Measurements from ENCODE around the gene AGO3. TPM values are rescaled to one million over a fixed set of nuclear protein-coding genes. Genes with fewer than 3 reads are reported as not detected.

The AGO3 gene
- total and polyA plus RNA-seq, 2 donors (not counting 3 experiments of a cell fraction or from before 2014, with no cell fraction given): 10.4 to 21.1 TPM

DNA sequence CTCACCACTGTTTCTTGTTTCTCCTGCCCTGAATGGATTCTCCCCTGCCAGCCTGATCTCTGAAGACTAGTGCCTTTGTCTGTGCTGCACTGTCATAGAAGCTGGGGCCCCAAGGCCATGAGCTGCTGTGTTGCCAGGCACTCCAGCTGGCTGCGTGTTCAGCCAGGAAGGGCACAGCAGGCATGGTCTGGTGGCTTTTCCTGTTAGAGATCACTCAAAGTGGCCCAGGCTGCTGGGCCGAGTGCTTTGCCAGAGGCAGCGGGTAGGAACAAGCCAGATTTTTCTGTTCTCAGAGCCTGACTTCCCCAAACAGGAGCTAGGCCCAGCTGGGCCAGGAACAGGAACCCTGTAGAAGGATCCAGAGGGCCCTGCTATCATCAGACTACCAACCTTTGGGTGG, 163.0 kb downstream of the AGO3 start:
- Histone ChIP-seq H3K9me1 (replicated peaks; ENCODE audit: control insufficient read depth, extremely low read depth, insufficient read depth, low read length) (no peaks in the 10 kb centered on the region), H3K27me3 (ENCODE audit: control insufficient read depth in 2 of 2, insufficient read depth in 2 of 2, low read length in 2 of 2) (no peaks in the 10 kb centered on the region), H3K4me3 (replicated peaks in 1 of 3; ENCODE audit: insufficient read depth in 1 of 3, low read depth in 1 of 3, low read length in 3 of 3) (no peak overlapping the region), H3K4me1 (ENCODE audit: control insufficient read depth, extremely low read depth, insufficient read depth, low read length) (peaks cover 5% of the 10 kb centered on the region), H3K9me3 (replicated peaks; ENCODE audit: control insufficient read depth, insufficient read depth, low read length) (no peaks in the 10 kb centered on the region), H4K20me1 (replicated peaks; ENCODE audit: control insufficient read depth, extremely low read depth, insufficient read depth, low read length) (no peaks in the 10 kb centered on the region), H3K27ac (ENCODE audit: insufficient read depth, low read depth, low read length) (no peak overlapping the region), H3K9ac (replicated peaks; ENCODE audit: extremely low read depth, insufficient read depth, low read length) (no peak overlapping the region), H3K79me2 (ENCODE audit: control insufficient read depth, insufficient read depth, low read length) (peaks cover 22% of the 10 kb centered on the region), H3K36me3 (ENCODE audit: control insufficient read depth in 2 of 2, extremely low read depth in 1 of 2, insufficient read depth in 2 of 2, low read length in 2 of 2) (peaks cover 16 to 38% of the 10 kb centered on the region in 2 experiments), H3K4me2 (ENCODE audit: insufficient read depth, low read length) (no peak overlapping the region), H2AFZ (ENCODE audit: low read depth, low read length) (no peak overlapping the region)
- dilution Hi-C loops (cut with MboI; ENCODE audit: extremely low pct_ligation_motif_present, low sequenced_read_pairs) (no loop called here), intact Hi-C loops (cut with micrococcal nuclease) (no loop called here)
- TF ChIP-seq JUN (IDR thresholded peaks at IDR 0.05; ENCODE audit: borderline replicate concordance, insufficient read depth, insufficient read length, low read depth): no peak
- no peak for TF ChIP-seq POLR2AphosphoS5 (IDR thresholded peaks at IDR 0.05; ENCODE audit: insufficient read depth, low read depth, low read length)
- BruUV-seq (replicated peaks): no TSS peak
- no peak for FAIRE-seq
- ChIA-PET POLR2A (no interaction called here), CTCF (interaction anchor here (1.5 to 13.8 kb wide), 4 partner anchors 40 to 192 kb away, joined by 5 to 233 read pairs (median 5); partner anchors contain the start of gene TRAPPC3)
- no peak for DNase-seq (ENCODE audit: low read depth, low spot score)

DNA sequence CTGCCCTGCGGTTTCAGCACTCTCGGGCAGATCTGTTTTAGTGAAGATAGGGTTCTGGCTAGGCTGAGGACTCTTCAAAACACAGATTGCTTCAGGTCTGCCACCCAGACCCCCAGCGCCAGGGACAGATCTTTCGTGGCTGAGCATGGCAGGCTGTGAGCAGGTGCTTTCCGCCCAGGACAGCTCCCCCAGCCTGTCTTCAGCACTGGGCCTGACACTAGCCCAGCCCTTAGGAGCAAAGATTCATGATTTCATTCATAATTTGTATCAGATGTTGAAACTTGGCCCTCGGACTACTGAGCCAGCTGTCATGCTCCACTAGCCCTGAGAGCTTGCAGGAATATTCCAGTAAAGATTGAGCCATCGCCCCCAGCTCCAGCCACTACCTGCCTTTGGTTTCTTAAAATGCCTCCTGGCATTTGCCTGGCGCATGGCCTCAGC, 163.7 kb downstream of the AGO3 start:
- Histone ChIP-seq H3K9ac (replicated peaks; ENCODE audit: extremely low read depth, insufficient read depth, low read length) (no peak overlapping the region), H3K4me2 (ENCODE audit: insufficient read depth, low read length) (no peak overlapping the region), H4K20me1 (replicated peaks; ENCODE audit: control insufficient read depth, extremely low read depth, insufficient read depth, low read length) (no peaks in the 10 kb centered on the region), H3K9me3 (replicated peaks; ENCODE audit: control insufficient read depth, insufficient read depth, low read length) (no peaks in the 10 kb centered on the region), H3K27me3 (ENCODE audit: control insufficient read depth in 2 of 2, insufficient read depth in 2 of 2, low read length in 2 of 2) (no peaks in the 10 kb centered on the region), H3K4me1 (ENCODE audit: control insufficient read depth, extremely low read depth, insufficient read depth, low read length) (peaks cover 4% of the 10 kb centered on the region), H3K4me3 (replicated peaks in 1 of 3; ENCODE audit: insufficient read depth in 1 of 3, low read depth in 1 of 3, low read length in 3 of 3) (no peak overlapping the region), H3K36me3 (ENCODE audit: control insufficient read depth in 2 of 2, extremely low read depth in 1 of 2, insufficient read depth in 2 of 2, low read length in 2 of 2) (peaks cover 16 to 38% of the 10 kb centered on the region in 2 experiments), H3K9me1 (replicated peaks; ENCODE audit: control insufficient read depth, extremely low read depth, insufficient read depth, low read length) (no peaks in the 10 kb centered on the region), H3K27ac (ENCODE audit: insufficient read depth, low read depth, low read length) (no peak overlapping the region), H2AFZ (ENCODE audit: low read depth, low read length) (no peak overlapping the region), H3K79me2 (ENCODE audit: control insufficient read depth, insufficient read depth, low read length) (peaks cover 15% of the 10 kb centered on the region)
- DNase-seq (ENCODE audit: low read depth, low spot score): no peak
- dilution Hi-C loops (cut with MboI; ENCODE audit: extremely low pct_ligation_motif_present, low sequenced_read_pairs): no loop called here
- ChIA-PET POLR2A (no interaction called here), CTCF (interaction anchor here (1.6 to 13.8 kb wide), 3 partner anchors 40 to 191 kb away, joined by 5 to 233 read pairs (median 5); partner anchors contain the start of gene TRAPPC3)
- TF ChIP-seq MYC (IDR thresholded peaks at IDR 0.05; ENCODE audit: low read depth, low read length) (no peak), POLR2A (IDR thresholded peaks at IDR 0.05; ENCODE audit: low read depth, low read length) (no peak), EZH2 (IDR thresholded peaks at IDR 0.05; ENCODE audit: borderline replicate concordance, low read depth, low read length, severe bottlenecking) (no peak), JUN (IDR thresholded peaks at IDR 0.05; ENCODE audit: borderline replicate concordance, insufficient read depth, insufficient read length, low read depth) (no peak), GATA2 (IDR thresholded peaks at IDR 0.05; ENCODE audit: insufficient read depth, insufficient read length, low read depth, low read length) (no peak), FOS (IDR thresholded peaks at IDR 0.05; ENCODE audit: borderline replicate concordance, insufficient read depth, low read length) (no peak), POLR2AphosphoS5 (IDR thresholded peaks at IDR 0.05; ENCODE audit: insufficient read depth, low read depth, low read length) (no peak)
- TF ChIP-seq, protein P1, sequence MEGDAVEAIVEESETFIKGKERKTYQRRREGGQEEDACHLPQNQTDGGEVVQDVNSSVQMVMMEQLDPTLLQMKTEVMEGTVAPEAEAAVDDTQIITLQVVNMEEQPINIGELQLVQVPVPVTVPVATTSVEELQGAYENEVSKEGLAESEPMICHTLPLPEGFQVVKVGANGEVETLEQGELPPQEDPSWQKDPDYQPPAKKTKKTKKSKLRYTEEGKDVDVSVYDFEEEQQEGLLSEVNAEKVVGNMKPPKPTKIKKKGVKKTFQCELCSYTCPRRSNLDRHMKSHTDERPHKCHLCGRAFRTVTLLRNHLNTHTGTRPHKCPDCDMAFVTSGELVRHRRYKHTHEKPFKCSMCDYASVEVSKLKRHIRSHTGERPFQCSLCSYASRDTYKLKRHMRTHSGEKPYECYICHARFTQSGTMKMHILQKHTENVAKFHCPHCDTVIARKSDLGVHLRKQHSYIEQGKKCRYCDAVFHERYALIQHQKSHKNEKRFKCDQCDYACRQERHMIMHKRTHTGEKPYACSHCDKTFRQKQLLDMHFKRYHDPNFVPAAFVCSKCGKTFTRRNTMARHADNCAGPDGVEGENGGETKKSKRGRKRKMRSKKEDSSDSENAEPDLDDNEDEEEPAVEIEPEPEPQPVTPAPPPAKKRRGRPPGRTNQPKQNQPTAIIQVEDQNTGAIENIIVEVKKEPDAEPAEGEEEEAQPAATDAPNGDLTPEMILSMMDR (IDR thresholded peaks at IDR 0.05; ENCODE audit: extremely low read depth in 1 of 2, insufficient read depth in 1 of 2, low read depth in 1 of 2, low read length in 2 of 2): no peak
- TF ChIP-seq, protein P2, sequence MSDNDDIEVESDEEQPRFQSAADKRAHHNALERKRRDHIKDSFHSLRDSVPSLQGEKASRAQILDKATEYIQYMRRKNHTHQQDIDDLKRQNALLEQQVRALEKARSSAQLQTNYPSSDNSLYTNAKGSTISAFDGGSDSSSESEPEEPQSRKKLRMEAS (IDR thresholded peaks at IDR 0.05; ENCODE audit: insufficient read depth, insufficient read length): no peak
- FAIRE-seq: no peak
- no TSS peak for BruUV-seq (replicated peaks)
- intact Hi-C loops (cut with micrococcal nuclease): no loop called here

Measured in endothelial cell of umbilical vein (primary cell).